Stimulated activated CD8-positive, alpha-beta memory T cell treated with anti-CD3 and anti-CD28 coated beads, Interleukin-12 subunit alpha, Interleukin-12 subunit beta, amount 100 ng/mL, for 24 hours (primary cell): ENCODE data around the gene MICB.
"Not testable (repeated sequence)": the region's sequence is repeated elsewhere in the genome, so short reads cannot be mapped to it uniquely, and the experiment has no call there.

ENCODE experiments used
- DNase-seq: peaks from one replicate; pipeline ENCODE4 v3.0.0-alpha.2; 2020; ENCODE audit errors: extremely low read depth

The MICB gene

DNA sequence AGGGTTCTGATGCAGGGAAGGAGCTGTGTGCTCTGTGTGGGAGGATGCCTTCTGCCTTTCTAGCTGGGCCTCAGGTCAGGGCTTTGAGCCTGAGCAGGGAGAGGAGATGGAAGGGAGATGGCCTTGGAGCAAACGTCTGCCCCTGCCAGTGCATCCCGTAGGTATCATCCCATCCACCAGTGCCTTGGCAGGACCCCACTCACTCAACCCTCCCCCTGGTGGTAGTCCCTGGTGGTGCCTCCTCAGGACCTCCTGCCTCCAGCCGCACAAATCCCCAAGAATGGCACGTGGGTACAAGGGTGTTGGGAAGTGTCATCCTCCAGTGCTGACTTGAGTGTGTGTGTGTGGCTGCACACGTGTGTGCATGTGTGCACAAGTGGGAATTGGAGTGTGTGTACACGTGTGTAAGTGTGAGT, 23.1 kb upstream of the MICB start:
- DNase-seq = no peak

GRCh38 chr6:31476515-31477139, 21.3 kb upstream of the MICB start:
- DNase-seq = no peak

GRCh38 chr6:31477521-31477920, 20.4 kb upstream of the MICB start:
- DNase-seq = no peak

- no peak for DNase-seq
Measured at GRCh38 chr6:31478186-31478950, 19.6 kb upstream of the MICB start.

DNA sequence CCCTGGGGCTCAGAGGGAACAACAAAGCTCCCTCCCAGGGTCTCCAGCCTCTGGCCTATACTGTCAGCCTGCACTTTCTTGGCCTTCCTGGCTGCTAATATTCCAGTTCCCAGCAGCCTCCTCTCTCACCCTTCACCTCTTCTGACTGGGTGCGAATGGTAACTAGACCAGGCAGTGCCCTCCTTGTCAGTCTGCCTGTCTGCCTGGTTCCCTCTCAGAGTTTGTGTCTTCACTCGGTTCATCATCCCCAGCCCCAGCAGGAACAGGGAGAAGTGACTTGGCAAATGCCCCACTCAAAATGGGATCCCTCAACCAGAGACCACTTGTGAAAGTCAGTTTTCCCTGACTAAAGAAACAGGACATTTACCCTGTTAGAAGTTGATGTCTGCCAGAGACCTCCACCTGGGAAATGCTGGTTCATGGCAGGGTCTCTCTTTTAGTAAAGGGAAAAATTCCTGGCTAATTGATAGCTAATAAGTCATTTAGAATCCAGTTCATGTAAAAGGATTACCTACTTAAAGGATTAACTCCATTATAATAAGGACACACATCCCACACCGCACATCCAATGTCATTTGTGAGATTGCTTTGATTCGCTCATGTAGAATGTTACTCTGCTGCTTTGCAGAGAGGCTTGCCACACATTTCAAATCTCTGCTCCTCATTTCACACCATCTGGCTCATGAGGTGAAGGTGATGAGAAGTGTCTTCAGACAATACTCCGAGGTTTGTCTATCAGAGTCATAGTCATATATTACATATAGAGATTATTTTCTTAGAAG, 18.6 kb upstream of the MICB start:
- DNase-seq = no peak

DNA sequence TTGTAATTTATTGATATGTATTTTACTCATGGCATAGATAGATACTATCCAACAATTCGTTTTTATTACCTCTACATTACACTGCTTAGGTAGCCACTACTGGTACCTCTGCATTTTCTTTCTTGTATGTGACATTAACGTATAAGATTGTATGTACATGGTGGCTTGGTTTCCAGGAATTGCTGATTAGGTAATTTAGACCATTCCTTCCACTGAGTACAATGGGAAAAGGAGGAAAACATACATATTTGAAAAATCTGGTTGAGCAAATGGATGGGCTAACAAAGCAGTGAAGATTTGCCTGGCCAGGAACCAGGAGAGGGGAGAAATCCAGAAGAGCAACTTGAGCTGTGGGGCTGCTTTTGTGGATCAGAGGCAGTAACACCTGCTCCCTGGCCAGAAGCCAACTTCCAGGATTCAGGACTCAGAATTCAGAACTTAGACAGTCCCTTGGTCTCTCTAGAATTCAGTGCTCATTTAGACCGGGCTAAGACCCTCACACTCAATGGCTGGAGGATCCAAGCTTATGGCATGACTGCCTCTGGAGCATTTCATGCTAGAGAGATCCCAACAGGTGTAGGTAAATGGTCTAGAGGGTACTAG, 17.9 kb upstream of the MICB start:
- no peak for DNase-seq

GRCh38 chr6:31480574-31480973, 17.4 kb upstream of the MICB start:
- no peak for DNase-seq

DNA sequence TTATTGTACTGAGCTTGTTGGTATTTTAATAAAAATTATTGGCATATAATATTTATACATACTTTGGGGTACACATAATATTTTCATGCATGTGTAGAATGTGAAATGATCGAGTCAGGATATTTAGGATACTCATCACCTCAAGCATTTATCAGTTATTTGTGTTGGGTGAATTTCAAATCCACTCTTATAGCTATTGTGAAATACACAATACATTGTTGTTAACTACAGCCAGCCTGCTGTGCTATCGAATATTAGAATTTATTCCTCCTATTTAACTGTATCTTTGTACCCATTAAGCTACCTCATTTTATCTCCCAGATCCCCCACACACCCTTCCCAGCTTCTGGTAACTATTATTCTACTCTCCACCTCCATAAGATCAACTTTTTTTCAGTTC, 14.6 kb upstream of the MICB start:
- no peak for DNase-seq

- no peak for DNase-seq
Measured at GRCh38 chr6:31485055-31485454, 12.9 kb upstream of the MICB start.

GRCh38 chr6:31486065-31486837, 11.7 kb upstream of the MICB start:
- not testable (repeated sequence) for DNase-seq

DNA sequence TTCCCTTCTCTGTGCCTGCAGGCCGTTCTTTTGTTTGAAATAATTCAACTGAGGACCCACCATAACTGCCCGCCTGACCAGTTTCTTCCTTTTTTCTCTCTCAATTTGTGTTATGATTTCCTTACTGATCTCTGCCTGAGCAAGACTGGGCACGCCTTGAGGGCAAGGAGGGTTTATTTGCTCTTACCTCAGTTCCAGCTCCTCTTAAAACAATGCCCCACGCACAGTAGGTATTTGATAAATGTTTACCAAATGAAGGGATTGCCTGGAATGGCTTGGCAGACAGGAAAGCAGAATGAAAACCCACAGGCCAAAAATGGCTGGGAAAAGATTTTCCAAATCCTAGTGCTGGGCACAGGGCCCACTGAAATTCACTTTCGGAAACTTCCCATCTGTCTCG, 10.3 kb upstream of the MICB start:
- not testable (repeated sequence) for DNase-seq

DNA sequence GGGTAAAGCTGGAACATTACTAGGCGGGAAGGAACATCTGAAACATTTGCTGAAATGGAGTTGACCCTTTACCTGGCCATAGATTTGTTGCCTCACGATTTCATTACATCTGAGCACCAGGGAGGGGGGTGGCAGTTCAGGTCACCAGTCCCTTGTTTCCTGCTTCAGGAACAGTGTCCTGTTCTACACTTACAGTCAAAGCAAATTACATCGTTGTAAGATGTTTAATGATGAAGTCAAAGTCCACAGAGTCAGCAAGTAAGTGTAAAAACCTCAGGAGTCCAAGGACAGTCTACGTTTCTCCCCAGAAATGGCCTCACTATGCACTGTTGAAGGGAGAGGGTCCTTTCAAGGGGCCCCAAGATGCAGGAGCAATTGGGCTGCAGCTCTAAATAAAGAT, 8.9 kb upstream of the MICB start:
- no peak for DNase-seq

- DNase-seq = no peak
Measured at GRCh38 chr6:31490115-31490873, 7.7 kb upstream of the MICB start.

GRCh38 chr6:31493550-31493874, 4.4 kb upstream of the MICB start:
- not testable (repeated sequence) for DNase-seq

GRCh38 chr6:31493875-31494694, 3.9 kb upstream of the MICB start:
- peak; percentile 53 for DNase-seq

GRCh38 chr6:31495580-31495979, 2.4 kb upstream of the MICB start:
- DNase-seq = no peak

DNA sequence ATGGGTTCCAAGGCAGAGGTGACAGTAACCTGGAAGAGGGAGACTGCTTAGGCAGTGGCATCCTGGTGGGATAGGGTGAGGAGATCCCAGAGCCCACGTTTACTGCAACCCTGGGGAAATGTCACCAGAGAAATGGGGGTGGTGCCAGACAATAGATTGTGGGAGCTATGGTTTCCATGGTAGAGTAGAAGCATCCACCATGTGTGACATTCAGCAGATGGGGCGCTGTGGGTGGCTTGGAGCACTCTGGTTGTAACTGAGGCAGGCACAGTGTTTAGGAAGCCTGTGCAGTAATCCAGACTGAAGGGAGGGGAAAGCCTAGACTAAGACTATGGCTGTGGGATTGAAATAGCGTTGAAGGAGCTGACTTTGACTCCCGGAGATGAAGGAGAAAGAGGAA, 1.1 kb upstream of the MICB start:
- DNase-seq = not testable (repeated sequence)

DNA sequence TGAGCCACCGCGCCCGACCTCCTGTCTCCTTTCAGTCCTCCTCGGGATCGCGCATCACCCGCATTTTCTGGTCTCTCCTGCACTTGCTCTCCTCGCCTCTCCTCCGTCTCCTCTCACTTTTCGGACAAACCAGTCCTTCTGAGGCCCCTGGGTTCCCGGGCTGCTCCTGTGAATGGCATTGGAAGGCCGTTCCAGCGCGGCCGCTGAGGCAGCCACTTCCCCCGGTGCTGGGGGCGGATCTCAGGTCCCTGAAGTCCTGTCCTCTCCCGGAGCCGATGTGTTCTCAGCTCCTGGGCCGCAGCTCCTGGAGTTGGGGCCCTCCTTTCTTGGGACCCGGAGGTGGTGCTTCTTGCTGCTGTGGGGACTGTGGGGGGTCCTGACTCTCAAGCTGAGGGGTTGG, 803 bp downstream of the MICB start:
- DNase-seq = no peak

DNA sequence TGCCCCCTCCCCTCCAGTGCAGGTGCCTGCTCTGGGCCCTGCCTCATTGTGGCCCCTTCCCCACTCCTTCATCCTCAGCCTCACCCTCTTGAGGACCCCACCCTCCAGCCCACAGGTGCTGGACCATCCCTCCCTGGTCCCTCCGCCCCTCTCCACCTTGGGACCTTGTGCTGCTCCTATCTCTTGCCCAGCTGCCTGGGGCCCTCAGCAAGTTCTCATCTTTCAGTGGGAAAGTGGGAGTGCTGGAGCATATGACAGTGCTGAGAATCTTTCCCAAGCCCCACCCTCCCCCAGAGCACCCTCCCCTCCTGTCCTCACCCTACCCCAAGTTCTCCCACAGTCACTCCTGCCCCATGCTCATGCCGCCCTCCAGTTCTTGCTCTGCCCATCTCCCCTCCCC, 1.7 kb downstream of the MICB start:
- not testable (repeated sequence) for DNase-seq

DNA sequence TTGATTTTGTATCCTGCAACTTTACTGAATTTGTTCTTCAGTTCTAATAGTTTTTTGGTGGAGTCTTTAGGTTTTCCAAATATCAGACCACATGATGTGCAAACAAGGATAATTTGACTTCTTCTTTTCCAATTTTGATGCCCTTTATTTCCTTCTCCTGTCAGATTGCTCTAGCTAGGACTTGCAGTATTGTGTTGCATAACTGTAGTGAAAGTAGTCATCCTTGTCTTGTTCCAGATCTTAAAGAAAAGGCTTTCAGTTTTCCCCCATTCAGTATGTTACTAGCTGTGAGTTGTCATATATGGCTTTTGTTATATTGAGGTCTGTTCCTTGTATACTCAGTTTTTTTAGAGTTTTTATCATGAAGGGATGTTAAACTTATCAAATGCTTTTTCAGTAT, 4.6 kb downstream of the MICB start:
- no peak for DNase-seq
